WTC11 (cell line): ENCODE results near the gene TULP3.

ENCODE experiments used
- ATF2 ChIP-seq: sonication (generic); formaldehyde crosslinking; IDR thresholded peaks from 2 replicates; pipeline ENCODE4 v1.8.1; 2022; ENCODE audit warnings: low read depth, missing genetic modification reagents, borderline replicate concordance
- CBFB ChIP-seq: sonication (generic); formaldehyde crosslinking; IDR thresholded peaks from 2 replicates; pipeline ENCODE4 v1.8.1; 2022; ENCODE audit warnings: mild to moderate bottlenecking, low read depth, missing genetic modification reagents
- CREB1 ChIP-seq: sonication (generic); formaldehyde crosslinking; IDR thresholded peaks from 2 replicates; pipeline ENCODE4 v1.8.0; 2023; ENCODE audit warnings: mild to moderate bottlenecking, missing genetic modification reagents
- CTCF ChIP-seq: fragments of 200-600 bp; IDR thresholded peaks from 2 replicates; pipeline ENCODE4 v1.8.0; 2022; ENCODE audit warnings: antibody characterized with exemption
- ESRRA ChIP-seq: sonication (generic); formaldehyde crosslinking; IDR thresholded peaks from 2 replicates; pipeline ENCODE4 v1.8.1; 2022; ENCODE audit warnings: mild to moderate bottlenecking, missing genetic modification reagents, borderline replicate concordance
- FOXP1 ChIP-seq: sonication (generic); formaldehyde crosslinking; IDR thresholded peaks from 2 replicates; pipeline ENCODE4 v1.8.0; 2022; ENCODE audit warnings: missing genetic modification reagents, mild to moderate bottlenecking, moderate library complexity, borderline replicate concordance
- FOXP4 ChIP-seq: sonication (generic); formaldehyde crosslinking; IDR thresholded peaks from 2 replicates; pipeline ENCODE4 v1.8.0; 2022; ENCODE audit warnings: mild to moderate bottlenecking, missing genetic modification reagents
- GABPB1 ChIP-seq: sonication (generic); formaldehyde crosslinking; IDR thresholded peaks from 2 replicates; pipeline ENCODE4 v1.8.1; 2023; ENCODE audit warnings: mild to moderate bottlenecking, missing genetic modification reagents
- KAT7 ChIP-seq: sonication (generic); formaldehyde crosslinking; IDR thresholded peaks from 2 replicates; pipeline ENCODE4 v1.8.1; 2023; ENCODE audit warnings: missing genetic modification reagents, mild to moderate bottlenecking, borderline replicate concordance
- NFE2L1 ChIP-seq: sonication (generic); formaldehyde crosslinking; IDR thresholded peaks from 2 replicates; pipeline ENCODE4 v1.8.1; 2023; ENCODE audit warnings: missing genetic modification reagents
- SOX15 ChIP-seq: fragments of 250-450 bp; sonication (Bioruptor Pico); IDR thresholded peaks from 2 replicates; pipeline ENCODE4 v1.9.0; 2021; ENCODE audit warnings: mild to moderate bottlenecking
- USF1 ChIP-seq: sonication (generic); formaldehyde crosslinking; IDR thresholded peaks from 2 replicates; pipeline ENCODE4 v1.8.0; 2022; ENCODE audit warnings: mild to moderate bottlenecking, missing genetic modification reagents
- ZNF281 ChIP-seq: sonication (generic); formaldehyde crosslinking; IDR thresholded peaks from 2 replicates; pipeline ENCODE4 v1.8.0; 2023; ENCODE audit warnings: mild to moderate bottlenecking, missing genetic modification reagents

GRCh38 chr12:2961705-2962104, 71.0 kb downstream of the TULP3 start:
- TF ChIP-seq KAT7 (no peak), CTCF (no peak), ZNF281 (no peak), CREB1 (CRISPR knock-in tag) (no peak), NFE2L1 (CRISPR knock-in tag) (no peak), ESRRA (no peak), ATF2 (no peak), SOX15 (no peak), GABPB1 (CRISPR knock-in tag) (no peak), USF1 (CRISPR knock-in tag) (no peak), FOXP4 (CRISPR knock-in tag) (no peak), FOXP1 (no peak), CBFB (CRISPR knock-in tag) (no peak)
